ENCODE results near the gene PPP6R3. TPM values are rescaled to one million over a fixed set of nuclear protein-coding genes. Genes with fewer than 3 reads are reported as not detected.

Gene PPP6R3
- total and polyA plus RNA-seq, 2 of the 8 experiments (the other 6 are each of a cell fraction or from before 2014, with no cell fraction given), result 44.6 to 150 TPM

GRCh38 chr11:68488623-68489022 is 28.1 kb downstream of the PPP6R3 start:
- H3K36me3 ChIP-seq (ENCODE audit: control insufficient read depth in 2 of 4, insufficient read depth in 4 of 4, low read length in 3 of 4), result no peaks in the 10 kb centered on the region
- ChIA-PET POLR2A (ENCODE audit: partially characterized antibody) (interaction anchor here (1.0 to 1.5 kb wide), 3 partner anchors 9 to 26 kb away, joined by 3 to 4 read pairs (median 3); no protein-coding TSS in a partner anchor), CTCF (ENCODE audit: partially characterized antibody) (interaction anchor here (0.6 to 0.7 kb wide), 3 partner anchors 8 to 264 kb away, joined by 3 read pairs; no protein-coding TSS in a partner anchor)
- no peak overlapping the region for H3K56ac ChIP-seq (replicated peaks; ENCODE audit: insufficient read length, low read depth, low read length)
- no peak overlapping the region for H2AFZ ChIP-seq (ENCODE audit: low read length)
- no peak overlapping the region for H4K8ac ChIP-seq (ENCODE audit: extremely low read depth, insufficient read depth, low read length)
- no peak for DNase-seq (ENCODE audit: low read depth in 1 of 2, low spot score in 2 of 2)
- no peak overlapping the region for H2BK20ac ChIP-seq (ENCODE audit: low read length)
- H3K27me3 ChIP-seq (replicated peaks in 1 of 4; ENCODE audit: control insufficient read depth in 3 of 4, extremely low read depth in 1 of 4, insufficient read depth in 3 of 4, low read length in 3 of 4), result no peaks in the 10 kb centered on the region
- H2AK5ac ChIP-seq (ENCODE audit: low read depth, low read length), result 0 out of 2 replicates have a peak overlapping the region, but pooled peaks have one; percentile 40
- H3K9me3 ChIP-seq (ENCODE audit: insufficient read depth in 2 of 2, low read depth in 1 of 2, low read length in 1 of 2), result no peaks in the 10 kb centered on the region
- H3K79me1 ChIP-seq (ENCODE audit: low read depth, low read length), result peaks cover 9% of the 10 kb centered on the region; the same call in 1 of the 2 replicates
- no peak overlapping the region for H3K4ac ChIP-seq (replicated peaks; ENCODE audit: insufficient read length, low read depth, low read length)
- WGBS, 2 experiments (ENCODE audit: extremely low coverage in 1 of 2, insufficient coverage in 1 of 2, insufficient read length in 1 of 2, insufficient replicate concordance in 2 of 2, low coverage in 1 of 2, low lambda C conversion rate in 2 of 2, missing lambda C conversion rate in 1 of 2), result 100% methylated on average over 1 of the region's 1 CpG; no CpG with 5 or more reads in 1 of the 2 experiments
- no peak overlapping the region for H2BK15ac ChIP-seq (ENCODE audit: low read length)
- H4K20me1 ChIP-seq (replicated peaks in 1 of 2; ENCODE audit: control insufficient read depth in 1 of 2, insufficient read depth in 2 of 2, low read length in 2 of 2), result peaks cover 13 to 34% of the 10 kb centered on the region in 2 experiments
- H3K14ac ChIP-seq (ENCODE audit: insufficient read length), result no peak overlapping the region
- H3K18ac ChIP-seq (ENCODE audit: extremely low read depth, low read length), result no peak overlapping the region
- peaks cover 0 to 8% (median 0%) of the 10 kb centered on the region in 4 experiments; a peak in 3 of 7 replicates for H3K4me1 ChIP-seq (replicated peaks in 1 of 4; ENCODE audit: control insufficient read depth in 3 of 4, insufficient read depth in 4 of 4, low read length in 3 of 4)
- H2BK120ac ChIP-seq (replicated peaks; ENCODE audit: low read depth, low read length), result no peak overlapping the region
- H4K91ac ChIP-seq (replicated peaks; ENCODE audit: insufficient read length, low read length), result no peak overlapping the region
- no peak overlapping the region for H3K4me2 ChIP-seq (ENCODE audit: insufficient read depth in 1 of 2, low read depth in 2 of 2, low read length in 2 of 2)
- no peak overlapping the region for H4K5ac ChIP-seq (ENCODE audit: insufficient read length, low read depth, low read length)
- H2BK5ac ChIP-seq (ENCODE audit: low read depth, low read length), result no peak overlapping the region
- no peak overlapping the region for H3K27ac ChIP-seq (ENCODE audit: low read depth, low read length)
- no peak overlapping the region; a peak in 1 of 7 replicates for H3K9ac ChIP-seq (replicated peaks in 1 of 4; ENCODE audit: extremely low read depth in 1 of 4, low read depth in 3 of 4, low read length in 3 of 4)
- TF ChIP-seq SRF (IDR thresholded peaks at IDR 0.05; ENCODE audit: low read depth, low read length) (no peak), SIN3A (conservative IDR thresholded peaks at IDR 0.05 in 1 of 2, IDR thresholded peaks at IDR 0.05 in 1 of 2; ENCODE audit: low read depth in 1 of 2, low read length in 2 of 2) (no peak), EZH2 (IDR thresholded peaks at IDR 0.05; ENCODE audit: low read depth, low read length, severe bottlenecking) (no peak), EGR1 (IDR thresholded peaks at IDR 0.05; ENCODE audit: borderline replicate concordance, low read depth, low read length) (no peak), TAF1 (IDR thresholded peaks at IDR 0.05; ENCODE audit: low read depth, low read length) (no peak), ATF3 (IDR thresholded peaks at IDR 0.05; ENCODE audit: insufficient read depth, low read depth, low read length) (no peak), KDM1A (IDR thresholded peaks at IDR 0.05; ENCODE audit: borderline replicate concordance, low read length) (no peak), TBP (IDR thresholded peaks at IDR 0.05; ENCODE audit: low read depth, low read length) (no peak), YY1 (IDR thresholded peaks at IDR 0.05; ENCODE audit: low read depth, low read length) (no peak)
- H3K23me2 ChIP-seq (ENCODE audit: low read depth, low read length), result no peaks in the 10 kb centered on the region
- FAIRE-seq, result no peak
- H3K4me3 ChIP-seq (ENCODE audit: extremely low read depth in 1 of 4, insufficient read depth in 2 of 4, low read depth in 3 of 4, low read length in 4 of 4), result no peak overlapping the region
- peaks cover 50 to 99% of the 10 kb centered on the region in 2 experiments for H3K79me2 ChIP-seq (ENCODE audit: control insufficient read depth in 1 of 2, insufficient read depth in 2 of 2, low read length in 2 of 2)
- H3K23ac ChIP-seq (ENCODE audit: insufficient read length), result no peak overlapping the region
- no peak overlapping the region for H2BK12ac ChIP-seq (ENCODE audit: low read depth, low read length)
